ENCODE results near the gene KLHL30.

DNA sequence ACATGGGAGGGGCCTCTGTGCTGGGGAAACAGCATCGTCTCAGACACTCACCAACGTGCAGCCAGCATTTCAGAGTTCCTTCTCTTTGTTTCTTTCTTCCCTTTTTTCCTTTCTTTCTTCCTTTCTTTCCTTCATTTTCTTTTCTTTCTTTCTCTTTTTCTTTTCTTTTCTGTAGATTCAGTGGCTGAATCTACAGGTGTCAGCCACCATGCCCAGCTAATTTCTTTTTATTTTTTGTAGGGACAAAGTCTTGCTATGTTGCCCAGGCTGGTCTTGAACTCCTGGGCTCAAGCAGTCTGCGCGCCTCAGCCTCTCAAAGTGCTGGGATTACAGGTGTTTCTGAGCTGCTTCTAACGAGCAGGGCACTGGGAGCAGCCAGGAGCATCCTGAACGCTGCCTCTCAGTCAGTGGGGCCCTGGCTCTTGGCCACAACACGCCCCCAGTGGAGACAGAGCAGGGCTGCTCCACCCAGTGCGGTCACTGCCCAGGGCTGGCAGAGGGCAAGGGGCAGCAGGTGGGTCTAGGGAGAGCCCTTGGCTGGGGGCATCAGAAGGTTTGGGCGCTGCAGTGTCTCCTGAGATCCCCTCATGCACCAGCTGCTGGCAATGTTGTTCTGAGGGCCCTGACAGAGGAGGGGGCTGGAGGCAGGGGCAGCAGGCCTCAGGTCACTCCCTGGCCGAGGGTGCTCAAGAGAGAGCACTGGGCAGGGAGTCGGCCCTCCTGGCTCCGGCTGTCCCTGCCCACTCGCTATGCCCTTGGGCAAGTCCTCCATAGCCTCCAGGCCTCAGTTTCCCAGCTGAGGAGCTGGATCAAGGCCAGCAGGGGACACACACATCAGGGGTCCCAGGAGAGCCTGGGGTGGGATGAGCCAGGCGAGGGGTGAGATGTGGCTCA is 4.7 kb upstream of the KLHL30 start:
- TF ChIP-seq, protein P1, sequence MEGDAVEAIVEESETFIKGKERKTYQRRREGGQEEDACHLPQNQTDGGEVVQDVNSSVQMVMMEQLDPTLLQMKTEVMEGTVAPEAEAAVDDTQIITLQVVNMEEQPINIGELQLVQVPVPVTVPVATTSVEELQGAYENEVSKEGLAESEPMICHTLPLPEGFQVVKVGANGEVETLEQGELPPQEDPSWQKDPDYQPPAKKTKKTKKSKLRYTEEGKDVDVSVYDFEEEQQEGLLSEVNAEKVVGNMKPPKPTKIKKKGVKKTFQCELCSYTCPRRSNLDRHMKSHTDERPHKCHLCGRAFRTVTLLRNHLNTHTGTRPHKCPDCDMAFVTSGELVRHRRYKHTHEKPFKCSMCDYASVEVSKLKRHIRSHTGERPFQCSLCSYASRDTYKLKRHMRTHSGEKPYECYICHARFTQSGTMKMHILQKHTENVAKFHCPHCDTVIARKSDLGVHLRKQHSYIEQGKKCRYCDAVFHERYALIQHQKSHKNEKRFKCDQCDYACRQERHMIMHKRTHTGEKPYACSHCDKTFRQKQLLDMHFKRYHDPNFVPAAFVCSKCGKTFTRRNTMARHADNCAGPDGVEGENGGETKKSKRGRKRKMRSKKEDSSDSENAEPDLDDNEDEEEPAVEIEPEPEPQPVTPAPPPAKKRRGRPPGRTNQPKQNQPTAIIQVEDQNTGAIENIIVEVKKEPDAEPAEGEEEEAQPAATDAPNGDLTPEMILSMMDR (IDR thresholded peaks at IDR 0.05; ENCODE audit: low read length): no peak
- TF ChIP-seq EZH2 (optimal IDR thresholded peaks at IDR 0.05; ENCODE audit: low read depth, low read length): no peak
